NCI-H748 treated with DMSO at 0.1 percent for 48 hours (cell line): ENCODE results near the gene AACS.
"Not testable (repeated sequence)": the region's sequence is repeated elsewhere in the genome, so short reads cannot be mapped to it uniquely, and the experiment has no call there.

Experiments used
- DNase-seq: peaks from one replicate; lab custom pipeline; 2025; lab: John Stamatoyannopoulos, UW

Gene AACS

GRCh38 chr12:125124320-125124966, 59.2 kb downstream of the AACS start:
- DNase-seq: no peak

- no peak for DNase-seq
These were observed 60.0 kb downstream of the AACS start for GRCh38 chr12:125125271-125125670.

- no peak for DNase-seq
These were observed 63.4 kb downstream of the AACS start for GRCh38 chr12:125128439-125129178.

GRCh38 chr12:125129179-125129571, 63.9 kb downstream of the AACS start:
- DNase-seq: no peak

DNA sequence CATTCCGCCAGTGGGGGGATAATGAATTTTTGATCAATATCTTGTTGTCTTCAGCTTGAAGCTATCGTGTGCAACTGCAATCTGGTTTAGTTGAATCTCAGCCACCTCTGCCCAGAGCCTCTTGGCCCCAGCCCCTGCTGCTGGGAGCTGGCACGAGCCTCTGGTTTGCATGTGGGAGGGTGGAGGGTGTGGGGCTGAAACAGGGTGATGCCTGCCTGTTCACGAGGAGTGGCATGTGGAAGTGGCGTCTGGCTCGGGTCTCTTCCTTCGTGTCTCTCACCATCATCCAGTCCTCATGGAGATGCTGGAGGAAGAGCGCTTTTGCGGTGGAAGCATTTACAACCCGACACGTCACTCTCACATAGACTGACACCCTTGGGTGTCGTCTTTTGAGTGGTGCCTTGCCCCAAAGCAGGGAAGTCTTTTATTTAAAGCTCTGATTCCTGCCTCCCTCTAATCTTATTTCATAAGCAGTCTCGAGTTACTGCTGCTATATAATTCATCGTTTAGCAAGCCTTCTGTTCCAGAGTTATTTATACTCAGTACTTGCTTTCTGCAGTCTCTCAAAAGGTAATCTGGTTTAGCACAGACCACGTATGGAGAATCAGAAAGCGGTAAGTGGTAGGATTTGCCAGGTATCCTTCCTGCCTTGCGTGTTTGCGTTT, 64.5 kb downstream of the AACS start:
- DNase-seq: no peak

DNA sequence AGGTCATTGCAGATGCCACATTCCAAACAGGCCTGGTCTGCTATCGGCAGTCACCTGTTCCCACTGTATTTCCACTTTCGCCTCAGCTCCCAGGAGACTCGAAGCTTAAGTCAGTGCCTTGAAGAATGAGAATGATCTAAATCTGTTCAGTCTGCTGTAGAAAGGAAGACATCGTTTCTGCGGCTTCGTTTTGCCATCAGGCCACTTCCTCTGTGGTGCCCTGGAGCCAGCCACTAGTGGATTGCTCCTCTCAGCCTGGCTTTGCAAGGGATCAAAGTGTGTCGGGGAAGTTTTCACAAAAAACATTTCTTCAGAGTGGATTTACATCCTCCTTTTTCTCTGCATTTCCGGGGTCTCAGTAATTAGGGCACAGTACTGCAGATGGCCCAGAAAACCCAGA, 66.7 kb downstream of the AACS start:
- no peak for DNase-seq

GRCh38 chr12:125132698-125133400, 67.6 kb downstream of the AACS start:
- DNase-seq: no peak

DNA sequence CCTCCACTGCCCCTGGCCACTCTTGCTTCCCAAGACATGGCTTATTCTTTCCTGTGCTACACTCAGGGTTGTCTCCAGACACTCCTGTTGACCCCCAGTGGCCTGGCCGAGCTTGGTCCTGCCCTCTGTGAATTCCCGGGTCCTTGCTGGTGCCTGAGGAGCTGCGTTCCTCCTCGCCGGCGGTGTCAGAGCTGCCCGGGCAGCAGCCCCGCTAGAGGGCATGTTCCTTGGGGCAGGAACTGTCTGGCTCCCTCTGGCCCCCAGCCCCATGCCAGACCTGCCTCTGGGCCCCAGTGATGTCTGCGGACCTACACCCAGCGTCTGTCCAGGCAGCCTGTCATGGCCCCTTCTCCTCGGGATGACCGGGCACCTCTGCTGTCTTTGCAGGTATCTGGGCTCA, 68.4 kb downstream of the AACS start:
- no peak for DNase-seq

DNA sequence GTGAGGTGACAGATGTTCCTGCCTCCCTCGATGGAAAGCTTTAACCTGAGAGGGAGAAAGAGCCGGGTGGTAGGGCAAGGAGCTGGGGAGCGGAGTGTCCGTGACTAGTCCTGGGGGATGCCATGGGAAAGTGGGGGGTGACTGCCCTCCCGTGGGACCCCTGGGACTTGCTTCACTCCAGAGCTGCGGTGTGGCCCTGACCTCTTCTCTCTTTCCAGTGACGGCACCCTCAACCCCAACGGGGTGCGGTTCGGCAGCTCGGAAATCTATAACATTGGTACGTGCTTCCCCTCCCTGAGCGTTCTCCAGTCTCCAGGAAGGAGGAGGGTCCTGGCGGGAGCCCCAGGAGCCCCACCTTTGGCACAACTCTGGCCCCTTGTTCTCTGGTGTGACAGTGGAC, 69.3 kb downstream of the AACS start:
- no peak for DNase-seq

GRCh38 chr12:125135906-125136305, 70.7 kb downstream of the AACS start:
- DNase-seq: no peak

DNA sequence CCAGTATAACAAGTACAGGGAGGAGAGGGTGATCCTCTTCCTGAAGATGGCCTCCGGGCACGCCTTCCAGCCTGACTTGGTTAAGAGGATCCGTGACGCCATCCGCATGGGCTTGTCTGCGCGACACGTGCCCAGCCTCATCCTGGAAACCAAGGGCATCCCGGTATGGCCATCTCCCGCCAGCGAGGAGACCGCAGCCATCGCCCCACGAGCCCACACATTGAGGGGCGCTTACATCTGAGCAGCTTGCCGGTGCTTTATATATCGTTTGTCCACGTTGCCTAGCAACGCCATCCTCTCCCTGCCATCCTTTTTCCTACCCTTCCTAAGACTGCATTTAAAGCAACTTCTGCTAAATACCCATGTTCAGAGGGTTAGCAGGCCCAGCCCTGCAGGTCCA, 71.5 kb downstream of the AACS start:
- no peak for DNase-seq

- no peak for DNase-seq
These were observed 72.6 kb downstream of the AACS start for GRCh38 chr12:125137766-125138344.

DNA sequence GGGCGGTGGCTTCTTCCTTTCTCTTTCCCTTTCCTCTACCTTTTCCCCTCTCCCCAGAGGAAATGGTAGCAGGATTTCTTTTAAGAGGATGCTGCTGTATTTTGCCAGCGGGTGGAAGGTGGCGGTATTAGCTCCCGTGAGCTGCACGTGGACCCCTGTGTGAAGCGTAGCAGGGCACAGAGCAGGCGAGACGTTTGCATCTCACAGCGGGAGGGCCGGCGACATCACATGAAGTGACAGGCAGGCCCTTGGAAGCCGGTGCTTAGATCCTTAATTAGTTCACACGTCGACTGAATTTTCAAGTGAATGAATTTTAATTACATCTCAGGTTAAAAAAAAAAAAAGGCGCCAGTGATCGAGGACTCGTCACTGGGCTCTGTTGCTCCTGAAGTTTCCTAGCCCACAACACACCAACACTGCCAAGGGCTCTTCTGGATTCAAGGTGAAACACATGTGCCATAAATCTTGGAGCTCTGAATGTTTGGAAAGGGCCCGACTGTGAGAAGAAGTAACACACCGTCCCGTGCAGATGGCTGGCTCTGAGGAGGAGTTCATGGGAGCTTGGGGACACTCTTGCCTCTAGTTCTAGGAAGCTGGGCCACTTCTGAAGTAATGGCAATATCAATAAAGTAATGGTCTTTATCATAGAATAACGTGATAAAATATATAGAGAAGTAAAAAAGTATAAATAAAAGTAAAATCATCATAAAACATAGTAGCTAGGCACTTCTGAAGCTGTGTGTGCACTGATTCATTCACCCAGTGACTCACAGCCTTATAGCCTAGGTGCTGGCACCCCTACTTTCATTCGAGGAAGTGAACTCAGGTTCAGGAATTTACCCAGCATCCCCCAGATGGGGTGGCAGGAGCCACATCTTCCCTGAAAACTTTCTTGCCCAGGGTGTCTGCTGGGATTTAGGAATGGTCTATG, 75.3 kb downstream of the AACS start:
- DNase-seq: no peak

GRCh38 chr12:125141210-125141573, 76.0 kb downstream of the AACS start:
- DNase-seq: not testable (repeated sequence)

- DNase-seq: no peak
These were observed 77.4 kb downstream of the AACS start for GRCh38 chr12:125142601-125143000.

GRCh38 chr12:125143491-125143890, 78.3 kb downstream of the AACS start:
- DNase-seq: no peak

GRCh38 chr12:125145196-125145595, 80.0 kb downstream of the AACS start:
- DNase-seq: no peak

GRCh38 chr12:125148316-125148715, 83.1 kb downstream of the AACS start:
- DNase-seq: no peak

GRCh38 chr12:125149160-125150108, 84.2 kb downstream of the AACS start:
- DNase-seq: no peak

DNA sequence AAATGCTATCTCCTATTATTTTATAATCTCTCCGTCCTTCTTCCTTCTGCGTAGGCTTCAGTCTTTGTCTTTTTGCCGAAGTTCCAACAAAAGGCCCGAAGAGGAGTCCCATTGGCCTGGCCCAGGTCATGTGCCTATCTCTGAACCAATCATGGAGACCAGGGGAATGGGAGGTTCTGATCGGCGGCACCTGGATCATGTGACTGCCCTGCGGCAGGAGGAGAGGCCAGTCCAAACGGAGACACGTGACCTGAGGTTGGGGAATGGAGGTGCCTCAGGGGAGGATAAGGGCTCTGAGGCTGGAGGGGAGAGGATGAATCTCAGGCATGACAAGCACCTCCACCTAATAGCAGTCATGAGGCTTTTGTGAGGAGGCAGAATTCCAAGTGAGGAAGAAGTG, 86.0 kb downstream of the AACS start:
- no peak for DNase-seq
